ENCODE measurements around the gene TM9SF4. TPM values are rescaled to one million over a fixed set of nuclear protein-coding genes. Genes with fewer than 3 reads are reported as not detected.
"Not testable (repeated sequence)": the region's sequence is repeated elsewhere in the genome, so short reads cannot be mapped to it uniquely, and the experiment has no call there.

Gene TM9SF4
- total RNA-seq, 1 experiment from 2014 or later, result 45.9 TPM

DNA sequence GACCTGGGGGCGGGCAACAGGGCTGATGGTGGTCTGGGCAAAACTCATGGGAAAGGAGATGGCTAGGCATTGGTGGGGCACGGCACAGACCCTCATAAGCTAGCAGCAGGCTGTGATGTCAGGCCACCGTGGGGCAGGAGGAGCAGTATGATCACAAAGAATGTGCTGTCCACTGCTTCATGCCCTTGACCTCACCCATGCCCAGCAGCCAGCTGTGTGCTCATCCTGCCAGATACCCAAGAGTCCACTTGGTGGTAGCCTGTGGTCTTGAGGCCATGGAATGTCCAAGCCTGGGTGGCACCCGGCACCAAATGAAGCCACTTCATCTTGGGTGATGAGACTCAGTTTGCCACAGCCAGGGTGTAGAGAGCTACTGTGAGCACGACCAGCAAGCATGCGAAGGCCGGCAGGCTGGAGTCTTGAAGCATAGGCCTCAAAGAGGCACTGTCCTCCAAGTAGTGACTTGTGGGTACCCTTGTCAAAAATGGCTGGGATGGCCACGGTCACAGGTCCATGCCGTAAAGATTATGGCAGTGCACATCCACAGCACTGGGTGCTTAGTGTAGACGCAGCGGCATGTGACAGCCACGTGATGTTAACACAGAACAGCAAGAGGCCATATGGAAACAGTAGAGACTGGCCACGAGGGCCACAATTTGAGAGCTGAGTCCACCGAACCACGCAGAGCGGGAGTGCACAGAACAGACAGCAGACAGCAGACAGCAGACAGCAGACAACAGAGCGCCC is 79.0 kb downstream of the TM9SF4 start:
- no peak for DNase-seq (ENCODE audit: low spot score)

DNA sequence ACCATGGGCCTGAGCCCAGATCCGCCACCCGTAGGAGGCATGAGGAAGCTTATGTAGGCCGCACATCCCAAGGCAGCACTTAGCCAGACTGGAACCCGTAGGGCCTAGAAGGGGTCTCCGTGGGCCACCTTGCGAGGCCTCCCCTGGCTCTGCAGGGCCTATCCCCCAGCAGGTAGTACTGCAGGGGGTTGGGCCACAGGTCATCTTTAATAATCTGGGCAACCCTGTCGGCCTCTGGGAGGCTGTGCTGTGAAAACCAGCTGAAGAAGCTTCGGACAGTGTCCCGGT is 79.6 kb downstream of the TM9SF4 start:
- no peak for DNase-seq (ENCODE audit: low spot score)

DNA sequence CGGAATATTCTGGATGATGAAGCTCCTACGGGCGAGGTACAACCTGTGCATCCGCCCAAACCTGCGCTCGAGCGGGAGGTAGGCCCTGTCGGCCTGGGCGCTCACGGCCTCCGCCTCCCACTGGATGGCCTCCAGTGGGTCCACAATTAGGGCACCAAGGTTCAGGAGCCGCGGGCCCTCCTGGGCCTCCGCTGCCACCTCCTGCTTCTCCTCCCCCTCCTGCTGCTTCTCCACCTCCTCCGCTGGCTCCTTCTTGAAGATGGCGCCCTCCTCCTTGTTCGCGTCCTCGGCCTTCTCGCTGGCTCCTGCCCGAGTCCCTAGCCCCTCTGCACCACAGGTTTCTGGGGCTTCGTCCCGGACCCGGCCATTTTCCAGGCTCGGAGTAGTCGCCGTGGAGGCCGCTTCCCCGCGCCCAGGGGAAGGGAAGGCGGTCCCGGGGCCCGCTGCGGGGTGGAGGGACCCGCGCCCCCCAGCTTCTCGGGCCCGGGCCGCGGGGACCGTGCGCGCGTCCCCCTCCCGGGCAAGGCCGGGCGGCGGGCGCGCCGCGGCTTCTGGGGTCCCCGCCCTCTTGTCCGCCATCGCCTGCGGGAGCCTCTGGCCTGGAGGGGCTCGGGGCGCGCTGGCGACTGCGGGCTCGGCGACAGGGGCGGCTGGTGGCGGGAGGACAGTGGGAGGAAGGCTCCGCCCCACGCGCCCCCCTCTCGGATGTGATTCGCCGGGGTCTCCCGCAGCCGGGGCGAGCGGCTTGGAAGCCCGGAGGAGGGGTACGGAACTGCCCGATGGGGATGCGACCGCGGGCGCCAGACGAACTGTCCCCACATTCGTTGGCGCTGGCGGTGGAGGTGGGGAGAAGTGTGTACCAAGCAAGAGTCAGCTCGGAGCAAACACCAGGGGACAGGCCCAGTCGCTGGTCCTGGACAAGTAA is 80.4 kb downstream of the TM9SF4 start:
- no peak for DNase-seq (ENCODE audit: low spot score)

DNA sequence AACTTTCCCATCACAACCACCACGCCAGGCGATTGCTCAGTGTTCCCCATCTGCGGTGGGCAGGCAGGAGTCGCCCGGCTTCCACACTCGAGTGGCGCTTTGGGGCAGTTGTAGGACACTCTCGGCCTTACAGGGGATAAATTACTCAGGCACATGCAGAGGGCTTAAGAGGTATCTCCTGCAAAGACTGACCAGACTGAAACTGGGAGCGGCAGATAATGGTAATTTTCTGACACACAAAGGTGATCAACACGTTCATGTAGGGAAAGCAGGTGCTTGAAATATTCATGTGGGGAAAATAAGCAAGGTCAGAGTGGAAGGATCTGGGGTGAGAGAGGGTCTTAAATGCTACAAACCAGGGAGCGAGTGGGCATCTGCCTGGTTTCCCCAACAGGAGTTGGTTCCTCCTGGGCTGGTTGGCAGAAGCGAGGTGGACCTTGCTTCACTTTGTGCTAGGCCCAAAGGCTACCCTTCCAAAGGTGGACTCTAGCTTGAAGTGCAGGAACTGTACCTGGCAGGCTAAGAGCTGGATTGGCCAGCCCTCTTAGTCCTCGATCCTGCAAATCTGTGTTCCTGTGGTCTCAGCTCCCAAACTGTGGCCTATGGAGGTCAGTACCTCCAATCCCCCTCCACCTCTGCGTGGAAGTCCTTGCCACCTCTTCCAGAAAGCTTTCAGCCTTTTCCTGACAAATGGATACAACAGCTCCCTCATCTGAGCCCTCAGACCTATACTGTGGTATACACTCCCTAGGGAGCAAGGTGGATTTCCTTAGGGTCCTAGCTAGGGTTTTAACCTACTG is 81.3 kb downstream of the TM9SF4 start:
- peak; percentile 26 for DNase-seq (ENCODE audit: low spot score)

DNA sequence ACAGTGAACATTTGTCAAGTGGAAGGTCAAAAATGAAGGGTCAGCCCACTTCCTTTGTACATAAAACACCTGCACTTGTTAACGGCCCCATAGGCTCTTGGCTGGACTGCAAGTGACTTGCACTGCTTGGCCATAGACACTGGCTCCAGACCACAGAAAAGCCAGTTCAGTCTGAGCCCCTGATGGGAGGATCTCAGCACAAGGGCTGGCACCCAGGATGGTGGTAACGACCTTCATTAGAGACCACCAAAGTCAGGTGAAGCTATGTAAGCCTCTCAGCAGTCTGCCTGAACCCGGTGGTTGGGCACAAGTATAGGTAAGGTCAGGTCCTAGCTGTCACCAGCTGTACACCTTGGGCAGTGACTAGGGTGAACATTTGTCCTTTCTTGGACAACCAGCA is 81.9 kb downstream of the TM9SF4 start:
- DNase-seq (ENCODE audit: low spot score), result peak; percentile 27

DNA sequence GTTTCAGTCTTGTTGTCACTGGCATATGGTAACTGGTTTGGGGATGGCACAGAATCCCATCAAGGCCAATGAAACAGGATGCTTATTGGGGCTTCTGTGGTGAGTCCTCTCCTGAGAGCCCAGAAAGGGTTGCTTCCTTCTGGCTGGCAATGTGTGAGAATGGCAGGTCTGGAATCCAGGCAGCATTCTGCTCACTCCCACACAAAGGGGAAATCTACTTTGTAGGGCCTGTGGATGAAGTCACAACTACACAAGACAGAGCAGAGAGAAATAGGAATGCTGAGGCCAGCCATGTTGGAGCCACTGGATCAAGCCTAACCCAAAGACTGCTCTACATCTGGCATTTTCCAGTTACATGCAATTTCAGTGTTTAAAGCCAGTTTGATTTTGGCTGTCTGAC is 82.4 kb downstream of the TM9SF4 start:
- DNase-seq (ENCODE audit: low spot score), result no peak

GRCh38 chr20:32192698-32193097 is 83.2 kb downstream of the TM9SF4 start:
- no peak for DNase-seq (ENCODE audit: low spot score)

GRCh38 chr20:32193336-32193735 is 83.8 kb downstream of the TM9SF4 start:
- DNase-seq (ENCODE audit: low spot score), result not testable (repeated sequence)

DNA sequence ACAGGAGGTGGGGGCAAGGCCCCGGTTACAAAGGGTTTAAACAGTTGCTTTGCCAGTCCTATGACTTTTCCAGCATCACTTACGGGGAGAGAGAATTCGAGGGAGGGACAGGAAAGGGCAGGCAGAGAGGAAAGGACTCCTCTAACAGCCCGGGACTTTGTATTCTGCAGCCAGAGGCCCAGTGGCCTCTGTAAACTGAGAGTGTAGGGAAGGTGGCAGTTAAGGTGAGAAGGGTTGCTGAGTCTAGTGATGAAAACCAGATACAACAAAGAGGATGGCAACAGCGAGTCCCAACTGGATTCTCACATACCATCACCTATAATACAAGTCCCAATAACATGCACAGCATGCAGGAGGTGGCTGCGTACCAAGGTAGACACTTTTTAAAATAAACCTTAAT is 84.5 kb downstream of the TM9SF4 start:
- no peak for DNase-seq (ENCODE audit: low spot score)

DNA sequence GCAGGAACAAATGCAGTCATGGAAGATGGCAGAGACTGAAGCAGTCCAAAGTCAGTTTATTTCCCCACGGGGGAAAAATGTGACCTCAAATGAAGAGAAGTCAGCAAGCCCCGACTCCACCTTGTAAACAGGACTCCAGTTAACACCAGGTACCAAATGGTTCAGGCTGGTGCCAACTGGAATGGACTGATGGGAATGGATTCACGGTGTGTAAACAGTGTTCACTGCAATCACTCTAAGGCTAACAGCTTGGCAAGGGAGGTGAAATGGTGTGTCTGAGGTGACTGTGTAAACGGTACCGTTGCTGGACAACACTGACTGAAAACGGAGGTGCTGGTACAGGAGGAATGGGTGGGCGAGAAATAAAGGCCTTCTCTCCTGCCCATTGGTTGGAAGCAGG is 86.1 kb downstream of the TM9SF4 start:
- no peak for DNase-seq (ENCODE audit: low spot score)

DNA sequence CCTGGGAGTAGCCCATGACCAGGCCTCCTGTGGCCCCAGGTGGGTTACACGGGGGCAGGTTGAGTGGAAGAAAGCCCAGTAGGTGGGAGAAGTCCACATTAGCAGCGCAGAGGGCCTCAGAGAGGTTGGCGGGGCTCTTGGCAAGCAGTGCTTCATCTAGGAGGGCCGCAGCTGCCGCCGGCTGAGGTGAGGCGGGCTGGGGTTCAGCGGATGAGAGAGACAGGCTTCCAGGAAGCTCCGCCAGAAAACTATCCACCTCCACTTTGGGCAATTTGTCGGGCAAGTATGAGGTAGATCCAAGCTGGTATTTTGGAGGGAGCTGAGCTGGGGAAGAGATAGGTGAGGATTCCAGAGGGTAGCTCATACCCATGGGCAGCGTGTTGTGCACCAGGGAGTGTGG is 87.1 kb downstream of the TM9SF4 start:
- not testable (repeated sequence) for DNase-seq (ENCODE audit: low spot score)

DNA sequence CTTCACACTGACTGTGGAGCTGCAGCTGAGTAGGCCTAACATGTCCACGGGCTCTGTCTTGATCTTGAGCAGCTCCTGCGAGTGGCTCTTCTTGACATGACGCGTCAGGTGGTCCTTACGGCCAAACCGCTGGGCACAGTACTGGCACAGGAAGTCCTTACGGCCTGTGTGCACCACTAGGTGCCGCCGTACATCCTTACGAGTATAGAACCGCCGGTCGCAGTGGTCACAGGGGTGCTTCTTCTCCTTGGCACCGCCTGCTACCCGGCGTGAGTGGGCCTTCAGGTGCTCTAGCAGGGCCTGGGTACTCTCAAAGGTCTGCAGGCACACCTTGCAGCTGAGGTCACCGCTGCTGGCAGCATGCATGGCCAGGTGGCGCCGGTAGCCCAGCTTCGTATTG is 87.6 kb downstream of the TM9SF4 start:
- not testable (repeated sequence) for DNase-seq (ENCODE audit: low spot score)

- DNase-seq (ENCODE audit: low spot score), result no peak
Observed at GRCh38 chr20:32199006-32199405, 89.5 kb downstream of the TM9SF4 start.

DNA sequence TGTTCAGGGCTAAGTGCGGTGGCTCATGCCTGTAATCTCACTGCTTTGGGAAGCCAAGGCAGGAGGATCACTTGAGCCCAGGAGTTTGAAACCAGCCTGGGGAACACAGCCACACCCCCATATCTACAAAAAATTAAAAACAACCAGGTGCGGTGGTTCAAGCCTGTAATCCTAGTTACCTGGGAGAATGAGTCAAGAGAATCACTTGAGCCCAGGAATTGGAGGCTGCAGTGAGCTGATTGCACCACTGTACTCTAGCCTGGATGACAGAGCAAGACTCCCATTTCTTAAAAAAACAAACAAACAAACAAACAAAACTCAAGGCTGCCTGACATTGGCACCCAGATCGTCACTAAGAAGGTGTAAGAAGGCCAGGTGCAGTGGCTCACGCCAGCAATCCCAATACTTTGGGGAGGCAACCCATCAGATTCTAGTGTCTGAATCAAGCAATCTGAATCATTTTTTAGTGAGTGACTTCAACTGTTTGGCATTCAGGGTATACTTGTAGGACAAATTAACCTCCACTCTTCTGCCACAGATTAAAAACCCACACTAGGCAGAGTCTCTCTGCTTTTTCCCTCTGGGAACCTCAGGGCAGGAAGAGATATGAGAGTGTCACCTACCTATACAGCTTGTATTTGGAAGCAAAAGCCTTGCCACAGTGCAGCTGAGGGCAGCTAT is 91.9 kb downstream of the TM9SF4 start:
- DNase-seq (ENCODE audit: low spot score), result no peak

GRCh38 chr20:32201977-32202363 is 92.5 kb downstream of the TM9SF4 start:
- no peak for DNase-seq (ENCODE audit: low spot score)

DNA sequence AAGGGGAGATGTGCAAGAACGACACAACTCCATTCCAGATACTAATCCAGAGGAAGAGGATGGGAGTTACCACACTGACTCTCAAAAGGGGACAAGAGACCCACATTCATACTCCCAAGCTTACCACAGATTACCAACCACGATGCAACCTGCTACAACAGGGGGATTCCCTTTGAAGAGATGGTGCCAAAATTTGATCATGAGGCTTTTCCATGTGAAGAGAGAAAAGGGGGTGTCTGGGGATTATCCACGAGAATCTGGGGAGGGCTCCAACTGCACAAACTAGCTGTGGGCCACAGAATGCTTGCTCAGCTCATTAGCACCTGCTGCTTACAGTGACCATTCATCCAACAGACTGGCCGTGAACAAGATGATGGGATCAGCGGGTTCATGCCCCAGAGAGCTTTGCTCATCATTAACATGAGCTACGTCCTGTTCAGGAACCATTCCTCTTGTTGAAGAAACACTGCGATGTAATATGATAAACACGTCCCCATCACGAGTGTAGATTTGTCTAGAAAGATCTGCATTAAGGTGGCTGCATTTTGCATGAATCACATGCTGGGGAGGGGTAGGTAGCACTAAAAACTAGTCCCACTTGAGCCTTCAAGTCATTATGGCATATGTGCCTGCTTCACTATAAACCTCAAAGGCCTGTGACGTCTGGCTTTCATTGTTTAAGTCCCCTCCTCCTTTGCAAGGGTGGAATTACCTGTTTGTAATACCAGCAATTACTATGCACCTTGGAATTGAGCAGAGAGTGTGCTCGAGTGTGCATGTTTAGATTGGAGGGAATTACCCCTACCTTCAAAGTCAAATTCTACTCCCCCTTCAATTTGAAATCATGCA is 94.1 kb downstream of the TM9SF4 start:
- DNase-seq (ENCODE audit: low spot score), result no peak

GRCh38 chr20:32204205-32205109 is 94.9 kb downstream of the TM9SF4 start:
- no peak for DNase-seq (ENCODE audit: low spot score)

- no peak for DNase-seq (ENCODE audit: low spot score)
Observed at GRCh38 chr20:32205110-32205842, 95.8 kb downstream of the TM9SF4 start.
